Measurements from ENCODE around the gene TRAF1. TPM values are rescaled to one million over a fixed set of nuclear protein-coding genes. Genes with fewer than 3 reads are reported as not detected.

TRAF1 gene
- total and polyA plus RNA-seq, 2 donors (not counting 1 experiment from before 2014, with no cell fraction given), result 12.2 to 19.5 TPM

- H3K79me2 ChIP-seq (ENCODE audit: control insufficient read depth, insufficient read depth, low read length), result peaks cover 2% of the 10 kb centered on the region
- H2AFZ ChIP-seq (ENCODE audit: insufficient read depth, low read depth, low read length, poor library complexity, severe bottlenecking), result no peak overlapping the region
- H3K4me1 ChIP-seq (ENCODE audit: control insufficient read depth in 2 of 2, insufficient read depth in 2 of 2, low read length in 2 of 2), result peaks cover 28 to 29% of the 10 kb centered on the region in 2 donors
- no peaks in the 10 kb centered on the region for H3K9me3 ChIP-seq (ENCODE audit: control extremely low read depth in 1 of 3, control insufficient read depth in 2 of 3, insufficient read depth in 1 of 3, low read length in 2 of 3)
- intact Hi-C loops (cut with micrococcal nuclease), result no loop called here
- H3K27me3 Mint-ChIP-seq, result peaks cover 17% of the 10 kb centered on the region
- ATAC-seq (ENCODE audit: low read depth) (no peak), DNase-seq (no peak)
- H3K4me2 ChIP-seq (replicated peaks; ENCODE audit: low read depth, low read length, poor library complexity, severe bottlenecking), result no peak overlapping the region
- H3K27me3 ChIP-seq (replicated peaks in 1 of 4; ENCODE audit: control extremely low read depth in 1 of 4, control insufficient read depth in 3 of 4, insufficient read depth in 4 of 4, low read length in 3 of 4), result peaks cover 0 to 3% (median 0%) of the 10 kb centered on the region in 4 experiments
- H3K27ac Mint-ChIP-seq, result no peak overlapping the region
- TF ChIP-seq CTCF (IDR thresholded peaks at IDR 0.05) (no peak), EZH2 (IDR thresholded peaks at IDR 0.05; ENCODE audit: borderline replicate concordance, insufficient read depth, low read depth, low read length, poor library complexity, severe bottlenecking) (no peak)
- no peak overlapping the region for H3K27ac ChIP-seq (ENCODE audit: low read length in 2 of 2)
- H4K20me1 ChIP-seq (ENCODE audit: control insufficient read depth, insufficient read depth, low read length, poor library complexity, severe bottlenecking), result no peaks in the 10 kb centered on the region
- peaks cover 32% of the 10 kb centered on the region for H3K4me1 Mint-ChIP-seq
- WGBS (ENCODE audit: insufficient coverage), result 93% methylated on average over 2 of the region's 10 CpGs
- H3K4me3 ChIP-seq (ENCODE audit: control extremely low read depth in 1 of 5, extremely low read depth in 1 of 5, insufficient read depth in 1 of 5, low read depth in 2 of 5, low read length in 4 of 5), result no peak overlapping the region
- H3K4me3 Mint-ChIP-seq, result no peak overlapping the region
- H3K9ac ChIP-seq (ENCODE audit: low read length), result no peak overlapping the region
- ChIA-PET CTCF (interaction anchor here (0.7 to 1.9 kb wide), 3 partner anchors 14 to 31 kb away, joined by 4 to 5 read pairs (median 4); no protein-coding TSS in a partner anchor), POLR2A (no interaction called here)
- H3K36me3 ChIP-seq (replicated peaks in 1 of 2; ENCODE audit: control extremely low read depth in 1 of 2, control insufficient read depth in 1 of 2, extremely low read depth in 1 of 2, insufficient read depth in 2 of 2, low read length in 1 of 2), result no peaks in the 10 kb centered on the region
- H3K9me3 Mint-ChIP-seq (ENCODE audit: insufficient read depth), result no peaks in the 10 kb centered on the region
Measured at GRCh38 chr9:120882935-120883607, 43.5 kb downstream of the TRAF1 start.

- no peak overlapping the region for H3K27ac ChIP-seq (ENCODE audit: low read length in 2 of 2)
- H2AFZ ChIP-seq (ENCODE audit: insufficient read depth, low read depth, low read length, poor library complexity, severe bottlenecking), result no peak overlapping the region
- ATAC-seq (ENCODE audit: low read depth), result no peak
Measured at GRCh38 chr9:120879446-120879845, 47.1 kb downstream of the TRAF1 start.

More at GRCh38 chr9:120879446-120879845, 47.1 kb downstream of the TRAF1 start:
- H3K4me1 ChIP-seq (ENCODE audit: control insufficient read depth in 2 of 2, insufficient read depth in 2 of 2, low read length in 2 of 2), result peaks cover 27 to 33% of the 10 kb centered on the region in 2 donors
- H3K9ac ChIP-seq (ENCODE audit: low read length), result no peak overlapping the region
- Mint-ChIP-seq H3K4me1 (peaks cover 37% of the 10 kb centered on the region), H3K27ac (no peak overlapping the region), H3K4me3 (peak overlapping the region; percentile 98), H3K27me3 (peaks cover 17% of the 10 kb centered on the region), H3K9me3 (ENCODE audit: insufficient read depth) (no peaks in the 10 kb centered on the region)
- TF ChIP-seq EZH2 (IDR thresholded peaks at IDR 0.05; ENCODE audit: borderline replicate concordance, insufficient read depth, low read depth, low read length, poor library complexity, severe bottlenecking) (no peak), CTCF (IDR thresholded peaks at IDR 0.05) (no peak)
- H3K36me3 ChIP-seq (replicated peaks in 1 of 2; ENCODE audit: control extremely low read depth in 1 of 2, control insufficient read depth in 1 of 2, extremely low read depth in 1 of 2, insufficient read depth in 2 of 2, low read length in 1 of 2), result no peaks in the 10 kb centered on the region
- peaks cover 0 to 3% (median 0%) of the 10 kb centered on the region in 4 experiments for H3K27me3 ChIP-seq (replicated peaks in 1 of 4; ENCODE audit: control extremely low read depth in 1 of 4, control insufficient read depth in 3 of 4, insufficient read depth in 4 of 4, low read length in 3 of 4)
- H3K79me2 ChIP-seq (ENCODE audit: control insufficient read depth, insufficient read depth, low read length), result no peaks in the 10 kb centered on the region
- intact Hi-C loops (cut with micrococcal nuclease), result no loop called here
- no peak for DNase-seq
- no CpG with 5 or more reads among the region's 6 CpGs for WGBS (ENCODE audit: insufficient coverage)
- ChIA-PET POLR2A (no interaction called here), CTCF (interaction anchor here (1.5 to 8.8 kb wide), 2 partner anchors 10 to 57 kb away, joined by 4 to 81 read pairs; no protein-coding TSS in a partner anchor)
- no peak overlapping the region for H3K4me2 ChIP-seq (replicated peaks; ENCODE audit: low read depth, low read length, poor library complexity, severe bottlenecking)
- no peak overlapping the region for H3K4me3 ChIP-seq (ENCODE audit: control extremely low read depth in 1 of 5, extremely low read depth in 1 of 5, insufficient read depth in 1 of 5, low read depth in 2 of 5, low read length in 4 of 5)
- no peaks in the 10 kb centered on the region for H3K9me3 ChIP-seq (ENCODE audit: control extremely low read depth in 1 of 3, control insufficient read depth in 2 of 3, insufficient read depth in 1 of 3, low read length in 2 of 3)
- no peaks in the 10 kb centered on the region for H4K20me1 ChIP-seq (ENCODE audit: control insufficient read depth, insufficient read depth, low read length, poor library complexity, severe bottlenecking)

Measured in B cell (primary cell).